Activated CD4-positive, alpha-beta T cell treated with anti-CD3 and anti-CD28 coated beads, Interleukin-2, amount 50 U/mL, for 24 hours (primary cell): ENCODE data around the gene CDK5RAP2.

Experiments used
- DNase-seq, 2 donors: peaks; one replicate each; pipeline ENCODE4 v3.0.0-alpha.2; 2020; ENCODE audit warnings: low read depth in 1 of 2, low spot score in 1 of 2

The CDK5RAP2 gene

DNA sequence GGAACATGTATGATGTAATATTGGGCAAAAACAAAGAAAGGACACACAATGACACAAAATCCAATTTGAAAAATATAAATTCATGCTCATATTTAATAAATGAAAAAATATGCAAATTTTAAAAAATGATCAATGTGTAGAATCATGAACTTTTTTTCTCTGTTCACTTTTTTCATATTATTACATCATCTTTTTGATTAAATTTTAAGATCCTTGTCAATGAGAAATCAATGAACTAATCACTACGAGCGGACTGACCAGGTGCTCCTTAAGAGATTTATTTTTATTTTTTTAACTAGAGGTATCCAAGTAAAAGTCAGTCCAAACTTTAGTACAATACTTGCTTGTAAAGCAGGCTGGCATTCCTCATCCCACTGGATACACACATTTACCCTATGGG is 174.1 kb downstream of the CDK5RAP2 start:
- DNase-seq = no peak

DNA sequence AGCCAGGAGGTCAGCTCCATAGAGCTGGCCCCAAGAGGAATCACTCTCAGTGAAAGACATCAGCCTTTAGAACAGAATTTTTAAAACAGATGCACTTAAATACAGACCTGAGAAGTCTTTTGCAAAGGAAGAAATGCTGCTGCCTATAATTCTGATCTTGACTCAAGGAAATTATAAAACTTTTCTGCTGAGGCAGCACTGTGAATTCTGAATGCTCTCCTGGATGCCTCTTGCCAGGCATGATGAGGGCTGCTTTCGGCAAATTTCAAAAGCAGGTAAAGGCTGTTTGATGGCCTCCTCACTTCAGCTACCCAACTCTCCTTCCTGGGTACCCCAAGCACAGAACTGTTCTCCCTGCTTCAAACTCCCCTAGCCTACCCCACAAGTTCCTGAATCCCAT is 174.8 kb downstream of the CDK5RAP2 start:
- no peak for DNase-seq

DNA sequence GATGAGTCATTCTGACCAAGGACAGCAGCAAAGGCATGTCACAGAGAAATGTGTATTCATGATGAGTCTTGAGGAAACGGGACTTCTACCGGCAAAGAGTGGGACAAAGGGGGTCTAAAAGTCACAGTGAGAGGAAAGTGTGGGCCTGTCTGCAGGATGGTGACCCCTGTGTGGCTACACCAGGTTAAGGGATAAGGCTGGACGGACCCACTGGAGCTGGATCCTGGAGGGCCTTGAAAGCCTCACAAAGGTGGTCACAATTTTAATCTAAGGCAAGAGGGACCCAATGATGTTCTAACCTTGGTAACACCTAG is 176.5 kb downstream of the CDK5RAP2 start:
- DNase-seq = no peak

DNA sequence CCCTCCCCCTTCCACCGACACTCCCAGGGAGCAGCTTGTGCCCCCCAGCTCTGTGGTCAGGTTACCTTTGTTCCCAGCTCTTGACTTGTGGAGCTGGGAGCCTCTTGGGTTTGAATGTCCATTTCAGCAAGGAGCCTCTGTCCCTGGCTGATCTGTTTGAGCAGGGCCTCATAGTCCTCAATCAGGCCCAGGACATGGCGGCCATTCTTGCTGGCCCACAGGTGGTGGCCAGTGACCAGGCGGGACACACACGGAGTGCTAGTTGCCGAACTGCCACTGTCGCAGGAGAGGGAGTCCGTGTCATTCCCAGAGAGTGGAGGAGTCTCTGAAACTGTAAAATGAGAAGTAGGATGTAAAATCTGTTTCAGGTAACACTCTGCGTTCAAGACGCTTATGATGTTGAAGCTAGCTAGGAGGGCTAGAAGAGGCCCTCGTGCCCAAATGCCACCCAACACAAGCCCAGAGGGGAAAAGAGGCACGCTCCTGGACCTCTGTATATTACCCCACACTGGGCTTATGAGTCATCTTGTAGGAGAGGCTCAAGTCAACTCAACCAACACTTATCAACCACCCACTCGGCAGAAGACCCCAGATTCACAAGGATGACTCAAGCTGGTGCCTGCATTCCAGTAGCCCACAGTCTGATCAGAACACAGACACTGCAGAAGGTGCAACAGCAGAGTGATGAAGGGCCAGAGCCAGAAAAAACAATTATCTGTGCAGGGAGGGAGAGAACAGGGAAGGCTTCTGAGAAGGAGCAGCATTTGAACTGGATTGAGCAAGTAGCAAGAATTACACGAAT is 177.0 kb downstream of the CDK5RAP2 start:
- DNase-seq = no peak

DNA sequence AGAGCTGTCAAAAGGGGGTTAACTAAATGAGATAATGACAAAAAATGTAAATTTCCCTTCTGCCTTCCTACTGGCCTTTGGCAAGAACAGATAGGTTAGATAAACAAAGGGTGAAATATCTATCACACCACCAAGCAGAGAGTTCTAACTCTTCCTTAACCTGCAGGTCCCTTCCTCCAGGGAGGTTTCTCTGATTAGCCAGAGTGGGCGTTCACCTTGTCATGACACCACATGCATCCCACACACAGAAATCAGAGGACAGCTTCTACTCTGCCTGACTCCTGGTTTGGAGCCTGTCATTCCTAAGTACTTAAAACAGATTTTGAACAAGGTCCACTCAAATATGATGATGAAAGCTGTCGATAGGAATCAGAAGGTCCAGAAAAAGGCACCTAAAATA is 180.0 kb downstream of the CDK5RAP2 start:
- DNase-seq = no peak

DNA sequence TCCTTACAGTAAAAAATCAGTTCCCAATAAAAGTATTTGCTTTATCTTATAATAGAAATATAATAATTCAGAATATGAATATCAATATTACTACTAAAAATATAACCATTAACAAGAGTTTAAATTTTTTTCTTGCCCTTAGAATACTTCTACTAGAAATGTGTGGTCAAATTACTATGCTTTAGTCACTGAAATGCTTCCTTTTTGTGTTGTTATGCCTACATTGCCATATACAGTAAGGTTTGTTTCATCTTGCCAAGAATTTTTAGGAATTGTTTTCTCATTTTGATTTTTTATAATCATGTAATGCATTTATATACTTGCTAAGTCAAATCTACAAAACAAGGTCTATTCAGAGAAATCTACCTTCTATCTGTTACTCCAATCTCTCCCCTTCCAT is 181.7 kb downstream of the CDK5RAP2 start:
- DNase-seq = no peak

DNA sequence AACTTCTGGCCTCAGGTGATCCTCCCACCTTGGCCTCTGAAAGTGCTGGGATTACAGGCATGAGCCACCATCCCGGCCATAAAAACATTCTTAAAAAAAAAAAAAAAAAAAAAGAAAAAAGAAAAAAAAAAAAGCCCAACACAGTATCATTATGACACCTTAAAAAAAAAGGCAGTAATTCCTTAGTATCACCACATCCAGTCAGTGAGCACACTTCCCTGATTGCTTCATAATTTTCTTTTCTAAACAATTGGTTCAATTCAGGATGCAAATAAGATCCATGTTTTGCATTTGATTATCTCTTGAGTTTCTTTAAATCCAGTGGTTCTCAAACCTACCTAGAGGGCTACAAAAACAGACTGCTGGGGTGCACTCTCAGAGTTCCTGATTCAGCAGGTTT is 182.5 kb downstream of the CDK5RAP2 start:
- no peak for DNase-seq

DNA sequence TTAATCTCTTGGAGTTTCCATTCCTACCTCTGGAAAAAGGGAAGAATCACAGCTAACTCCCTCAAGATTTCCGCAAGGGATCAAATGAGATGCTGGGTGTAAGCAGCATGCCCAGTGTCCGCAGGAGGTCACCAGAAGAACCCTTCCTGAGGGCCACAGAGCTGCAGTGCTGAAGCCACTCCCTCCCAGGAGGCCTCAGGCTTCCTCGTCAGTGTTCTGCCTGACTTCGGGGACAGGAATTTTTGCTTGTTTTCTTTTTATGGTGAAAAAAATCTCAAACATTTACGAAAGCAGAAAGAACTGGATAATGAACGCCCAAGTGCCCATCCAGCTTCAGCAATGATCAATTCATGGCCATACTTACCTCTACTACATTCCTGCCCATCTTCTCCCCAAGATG is 183.0 kb downstream of the CDK5RAP2 start:
- no peak for DNase-seq

DNA sequence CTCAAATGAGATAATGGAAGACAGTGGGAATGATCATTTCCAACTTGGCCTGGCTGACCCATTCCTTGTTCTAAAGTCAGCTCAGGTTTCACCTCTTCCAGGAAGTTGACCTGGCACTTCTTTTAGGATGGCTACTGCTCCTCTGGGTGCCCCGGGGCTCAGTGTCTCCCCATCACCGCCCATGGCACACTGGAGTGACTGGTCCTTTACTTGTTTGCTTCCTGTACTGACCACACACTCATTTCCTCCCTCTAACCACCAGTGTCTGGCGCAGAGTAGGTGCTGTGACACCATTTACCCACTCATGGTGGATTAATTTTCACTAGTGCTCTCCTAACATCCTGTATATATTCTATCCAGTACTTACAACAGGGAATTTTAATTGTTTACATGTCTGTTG is 183.5 kb downstream of the CDK5RAP2 start:
- no peak for DNase-seq

DNA sequence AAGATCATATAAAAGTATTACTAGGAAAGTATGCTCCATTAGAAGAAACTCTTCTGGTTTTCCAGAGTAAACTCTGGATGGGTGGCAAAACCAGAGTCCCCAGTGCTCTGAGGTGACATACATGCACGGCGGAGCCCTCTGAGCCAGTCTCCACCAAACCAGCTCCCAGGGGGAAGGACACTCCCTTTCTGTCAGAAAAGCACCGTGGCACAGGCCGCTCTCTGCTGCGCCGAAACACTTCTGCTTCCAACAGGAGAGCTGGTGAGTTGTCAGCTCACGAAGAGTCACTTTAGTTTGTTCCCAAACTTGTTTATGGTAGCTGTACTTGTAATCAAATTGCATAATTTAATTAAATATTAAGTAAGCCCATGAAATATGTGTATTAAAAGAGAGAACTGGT is 184.6 kb downstream of the CDK5RAP2 start:
- no peak for DNase-seq

DNA sequence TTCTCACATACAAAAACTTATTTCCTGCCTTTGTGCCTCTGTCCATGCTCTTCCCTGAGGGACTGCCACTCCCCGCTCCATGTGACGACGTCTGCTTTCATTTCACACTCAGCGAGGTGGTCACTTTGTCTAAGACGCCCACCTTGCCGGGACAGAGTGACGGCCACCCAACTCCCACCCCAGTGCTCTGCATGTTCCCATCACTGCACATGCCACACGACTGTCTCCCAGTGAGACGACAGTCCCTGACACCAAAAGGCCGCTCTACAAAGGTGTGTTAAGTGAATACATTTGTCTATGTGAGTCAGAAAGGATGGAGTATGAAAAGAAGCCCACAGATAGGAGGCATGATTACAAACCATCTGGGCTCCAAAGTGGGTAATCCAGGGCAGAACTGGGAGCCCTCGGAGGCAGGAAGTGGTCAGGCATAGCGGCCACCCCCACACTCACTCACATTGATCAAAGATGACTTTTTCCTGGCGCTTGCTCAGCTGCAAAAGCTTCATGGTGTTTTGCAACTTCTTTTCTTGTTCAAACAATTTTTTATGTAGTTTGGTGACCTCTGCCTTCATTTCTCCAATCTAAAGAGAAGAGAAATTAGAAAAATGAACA is 185.8 kb downstream of the CDK5RAP2 start:
- no peak for DNase-seq

DNA sequence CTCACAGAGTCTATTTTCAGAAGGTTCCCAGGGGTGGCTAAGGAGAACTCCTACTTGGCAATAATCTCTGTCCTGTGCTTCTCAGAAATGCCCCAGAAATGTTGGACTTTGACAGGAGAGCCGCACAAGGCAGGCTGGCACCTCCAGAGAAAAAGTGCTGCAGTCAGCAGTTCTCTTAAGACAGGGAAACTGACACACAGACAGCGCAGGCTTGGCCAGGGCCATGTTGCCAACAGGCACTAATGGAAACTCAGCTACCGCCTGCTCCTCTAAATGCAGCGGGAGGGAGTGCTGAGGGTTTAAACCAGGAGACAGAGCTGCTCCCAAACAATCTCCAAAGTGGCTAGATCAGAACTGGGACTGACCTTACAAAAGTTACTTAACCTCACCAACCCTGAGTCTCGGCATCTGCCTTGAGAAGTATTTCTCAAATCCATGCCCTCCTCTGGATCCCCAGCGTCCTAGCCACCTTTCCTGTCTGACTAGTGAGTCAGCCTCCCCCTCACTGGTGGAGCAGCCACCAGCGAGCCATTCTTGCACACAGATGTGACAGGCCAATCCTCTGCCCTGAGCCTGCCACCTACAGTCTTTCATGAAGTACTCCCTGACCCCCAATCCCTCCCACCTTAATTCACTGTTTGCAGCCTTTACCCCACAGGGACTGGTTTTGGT is 186.4 kb downstream of the CDK5RAP2 start:
- no peak for DNase-seq

DNA sequence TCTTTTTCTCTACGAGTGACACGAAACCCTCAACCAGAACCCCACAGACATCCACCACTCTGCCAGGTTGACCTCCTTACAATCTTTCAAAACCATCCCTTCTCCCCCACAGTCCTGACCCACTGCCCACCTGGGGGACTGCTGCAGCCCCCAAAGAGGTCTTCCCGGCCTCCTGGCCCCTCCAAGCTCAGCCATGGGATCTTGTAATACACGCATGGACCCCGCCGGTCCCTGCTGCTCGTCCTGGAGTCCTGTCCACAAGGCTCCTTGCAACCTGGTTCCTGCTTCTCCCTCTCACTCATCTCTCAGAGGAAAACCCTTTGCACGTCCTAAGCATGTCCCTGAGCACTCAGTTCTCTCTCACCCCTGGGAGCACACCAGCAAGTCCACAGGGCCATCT is 187.3 kb downstream of the CDK5RAP2 start:
- DNase-seq = no peak

DNA sequence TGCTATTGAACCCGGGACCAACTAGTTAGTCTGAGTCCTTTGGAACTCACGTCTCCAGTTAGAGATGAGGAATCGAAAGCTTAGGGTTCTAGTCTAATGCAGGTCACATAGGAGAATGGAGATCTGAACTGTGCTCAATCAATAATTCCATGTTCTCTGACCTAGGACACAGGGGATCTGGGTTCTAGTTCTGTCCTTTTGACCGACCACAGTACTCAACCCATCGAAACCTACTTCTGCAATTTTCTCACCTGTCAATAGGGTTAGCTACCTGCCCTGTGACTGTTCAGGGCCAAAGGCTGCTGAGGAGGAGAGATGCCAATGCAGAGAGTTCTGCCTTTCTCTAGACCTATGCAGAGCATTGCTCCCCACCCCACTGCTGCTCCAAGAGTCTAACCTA is 187.7 kb downstream of the CDK5RAP2 start:
- DNase-seq = no peak

DNA sequence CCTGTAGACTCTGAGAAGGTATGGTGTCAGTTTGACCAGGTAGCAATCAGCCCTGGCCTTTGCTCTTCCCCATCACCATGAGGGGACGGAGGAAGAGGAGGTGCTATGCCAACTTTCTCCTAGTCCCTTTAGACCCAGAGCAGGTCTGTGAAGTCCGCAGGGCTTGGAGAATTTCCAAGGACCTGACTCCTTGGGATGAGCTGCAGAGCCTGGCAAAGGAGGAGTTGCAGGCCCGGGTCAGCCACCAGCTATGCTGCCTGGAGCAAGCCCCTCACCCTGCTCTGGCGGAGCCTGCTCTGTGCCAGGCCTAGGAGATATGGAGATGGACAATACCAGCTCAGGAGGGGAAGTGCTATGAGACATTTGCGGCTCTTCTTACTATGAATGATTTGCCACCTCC is 188.3 kb downstream of the CDK5RAP2 start:
- no peak for DNase-seq

DNA sequence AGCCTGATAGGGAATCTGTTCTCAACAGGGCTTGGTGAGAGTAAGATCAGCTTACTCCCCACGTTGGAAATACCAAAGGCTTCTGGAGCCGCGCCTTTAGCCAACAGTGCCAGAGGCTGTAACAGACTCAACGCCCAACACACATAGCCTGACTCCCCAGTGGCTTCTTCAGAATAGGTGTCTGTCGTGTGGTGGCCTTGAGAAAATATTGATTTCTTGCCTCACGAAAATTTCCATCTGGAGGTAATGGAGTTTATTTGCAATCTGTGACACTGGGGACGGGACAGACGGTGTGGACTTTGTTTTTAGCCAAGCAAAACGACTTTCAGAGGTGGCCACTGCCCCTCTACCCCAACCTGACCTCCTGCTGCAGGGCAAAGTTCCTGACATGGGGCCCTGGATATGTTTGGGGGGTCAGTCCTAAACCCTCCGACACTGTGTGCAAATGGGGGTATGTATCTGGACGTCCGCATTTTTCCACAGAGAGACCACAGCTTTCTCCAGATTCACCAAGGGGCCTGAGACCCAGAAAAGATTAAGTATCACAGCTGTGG is 189.3 kb downstream of the CDK5RAP2 start:
- no peak for DNase-seq

DNA sequence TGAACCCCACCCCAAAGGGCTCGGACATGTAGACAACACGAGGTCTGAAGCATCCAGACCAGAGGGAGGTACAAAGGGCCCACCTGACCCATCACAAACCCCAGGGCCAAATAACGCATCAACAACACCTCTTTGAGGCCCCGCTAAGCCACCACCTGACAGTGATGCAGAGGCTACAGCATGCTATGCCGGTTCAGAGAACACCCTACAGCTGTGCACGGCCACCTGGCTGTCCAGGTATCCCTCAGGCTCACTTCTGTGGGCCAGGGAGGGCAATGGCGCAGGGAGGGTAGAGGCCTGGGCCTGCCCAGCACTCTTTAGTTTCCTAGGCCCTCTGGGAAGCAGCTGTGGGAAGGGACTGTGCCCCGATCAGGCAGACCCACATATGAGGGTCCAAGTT is 190.1 kb downstream of the CDK5RAP2 start:
- no peak for DNase-seq

DNA sequence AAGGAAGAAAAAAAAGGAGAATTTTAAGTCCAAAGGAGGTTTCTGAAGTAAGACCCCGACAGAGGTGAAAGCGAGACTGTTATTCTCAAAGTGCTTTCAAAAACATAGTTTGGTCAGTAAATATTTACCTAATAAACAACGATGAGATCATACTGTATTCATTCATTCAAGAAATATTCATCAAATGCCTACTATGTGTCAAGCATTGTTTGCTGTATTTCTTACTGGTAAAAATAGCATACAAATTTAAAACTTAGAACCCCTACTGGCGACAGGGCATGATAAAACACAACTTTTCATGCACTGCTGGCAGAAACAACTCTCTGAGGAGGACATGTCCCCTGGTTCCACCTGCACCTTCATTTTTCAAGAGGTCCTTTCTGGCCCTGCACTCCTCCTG is 190.7 kb downstream of the CDK5RAP2 start:
- no peak for DNase-seq

DNA sequence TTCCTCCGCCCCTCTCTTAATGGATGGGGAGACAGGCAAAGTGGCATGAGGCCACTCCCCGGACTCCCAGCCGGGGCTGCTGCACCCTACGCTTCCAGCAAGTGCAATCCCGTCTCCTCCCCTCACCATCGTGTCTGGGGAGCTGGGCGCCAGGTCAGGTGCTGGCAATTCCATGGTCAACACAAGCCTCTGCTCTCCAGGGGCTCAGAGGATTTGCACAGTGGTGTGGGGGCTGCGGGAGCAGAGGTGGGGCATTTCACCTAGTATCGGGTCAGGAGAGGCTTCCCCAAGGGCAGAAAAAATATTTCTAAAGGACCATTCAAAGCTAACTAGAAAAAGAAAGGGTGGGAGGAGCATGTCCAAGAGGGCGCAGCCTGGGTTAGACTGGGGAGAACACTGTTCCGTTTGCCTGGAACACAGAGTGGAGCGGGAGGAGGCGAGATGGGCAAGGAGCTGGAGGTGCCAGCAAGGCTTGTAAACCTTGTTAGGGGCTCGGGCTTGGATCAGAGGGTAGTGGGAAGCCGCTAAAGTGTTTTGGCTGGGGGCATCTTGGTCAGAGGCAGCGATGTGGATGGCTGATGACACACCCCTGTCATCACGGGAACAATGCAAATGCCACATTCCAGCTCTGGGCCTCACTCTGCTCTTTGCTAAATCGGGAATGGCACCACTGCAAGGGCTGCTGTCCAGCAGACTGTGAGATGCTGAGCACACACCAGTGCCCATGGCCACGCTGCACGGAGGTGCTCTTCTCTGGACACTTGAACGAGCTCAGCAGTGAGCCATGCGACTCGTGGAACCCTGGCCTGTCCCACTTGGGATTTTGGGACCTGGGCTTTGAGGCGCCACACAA is 191.7 kb downstream of the CDK5RAP2 start:
- no peak for DNase-seq

DNA sequence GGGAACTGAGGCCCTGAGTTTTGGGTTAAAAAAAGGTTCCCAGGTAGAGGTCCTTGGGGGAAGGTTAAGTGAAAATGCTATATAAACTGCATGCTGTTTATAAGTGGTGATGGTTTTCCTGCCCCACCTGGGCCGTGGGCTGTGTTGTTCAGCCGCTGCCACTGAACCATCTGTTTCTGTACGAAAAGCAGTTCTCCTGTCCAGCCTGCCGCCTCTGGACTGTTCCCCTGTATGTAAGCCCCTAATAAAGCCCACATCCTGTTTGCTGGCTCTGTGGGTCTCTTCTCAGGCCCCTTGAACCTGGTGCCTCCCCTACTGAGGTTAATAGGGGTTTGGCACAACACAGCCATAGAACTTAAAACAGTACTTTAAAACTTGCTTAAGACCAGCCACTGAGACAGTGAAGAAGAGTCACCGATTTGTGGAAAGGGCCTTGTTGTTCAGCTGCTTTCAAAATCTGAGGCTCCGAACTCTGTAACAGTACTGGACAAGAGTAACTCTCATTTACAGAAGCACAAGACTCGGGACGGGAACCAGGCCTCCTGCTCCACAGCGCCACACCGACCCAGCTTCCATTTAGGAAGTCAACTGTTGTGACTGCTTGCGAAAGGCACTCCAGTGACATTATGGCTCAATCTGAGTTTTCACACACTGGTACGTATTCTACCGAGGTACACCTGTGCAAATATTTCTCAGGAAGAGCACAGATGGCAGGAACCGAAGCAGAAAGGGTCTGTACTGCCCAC is 192.5 kb downstream of the CDK5RAP2 start:
- no peak for DNase-seq
